ENCODE results near the gene C1QTNF3.
A peak's percentile ranks its signal among the peaks of the same experiment; 100 is the strongest.
"Not testable (repeated sequence)": the region's sequence is repeated elsewhere in the genome, so short reads cannot be mapped to it uniquely, and the experiment has no call there.

Gene C1QTNF3

DNA sequence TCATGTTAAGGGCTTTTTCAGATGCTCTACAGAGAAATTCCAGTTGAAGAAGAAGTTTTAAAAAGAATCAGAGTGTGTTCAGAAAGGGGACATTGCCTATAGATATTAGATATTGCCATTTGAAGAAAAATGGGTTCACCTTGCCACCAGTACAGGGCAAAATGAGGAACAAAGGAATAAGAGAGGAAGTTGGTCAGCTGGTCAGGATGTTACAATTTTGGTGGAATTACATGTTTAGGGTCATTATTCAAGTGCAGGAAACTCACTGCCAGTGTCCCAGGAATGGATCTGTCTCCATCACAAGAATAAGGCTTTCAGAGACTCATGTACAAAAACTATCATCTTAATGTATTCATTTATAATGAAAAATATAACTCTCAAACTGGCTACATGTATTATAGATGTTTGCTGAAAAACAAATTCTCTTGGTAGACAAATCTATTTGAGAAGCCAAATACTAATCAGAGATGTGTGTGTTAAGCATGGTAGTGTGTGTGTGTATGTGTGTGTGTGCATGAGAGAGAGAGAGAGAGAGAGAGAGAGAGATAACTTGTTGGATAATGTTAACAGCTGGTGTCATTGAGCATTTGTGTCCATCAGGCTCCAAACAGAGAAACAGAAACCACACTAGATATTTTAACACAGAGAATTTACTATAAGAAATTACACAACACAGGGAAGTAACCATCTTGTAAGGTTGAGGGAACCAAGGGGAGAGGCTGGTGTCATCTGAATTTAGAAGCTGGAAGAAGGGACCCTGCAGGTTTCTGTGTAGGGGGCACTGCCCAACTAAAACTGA is 5.0 kb upstream of the C1QTNF3 start:
- DNase-seq = no peak

- DNase-seq = no peak
Observed at GRCh38 chr5:34047143-34047542, 4.1 kb upstream of the C1QTNF3 start.

GRCh38 chr5:34045996-34046395 is 3.0 kb upstream of the C1QTNF3 start:
- peak; percentile 80 for DNase-seq

- no peak for DNase-seq
Observed at GRCh38 chr5:34045023-34045422, 2.0 kb upstream of the C1QTNF3 start.

GRCh38 chr5:34042321-34042720 is 692 bp downstream of the C1QTNF3 start:
- DNase-seq = no peak

DNA sequence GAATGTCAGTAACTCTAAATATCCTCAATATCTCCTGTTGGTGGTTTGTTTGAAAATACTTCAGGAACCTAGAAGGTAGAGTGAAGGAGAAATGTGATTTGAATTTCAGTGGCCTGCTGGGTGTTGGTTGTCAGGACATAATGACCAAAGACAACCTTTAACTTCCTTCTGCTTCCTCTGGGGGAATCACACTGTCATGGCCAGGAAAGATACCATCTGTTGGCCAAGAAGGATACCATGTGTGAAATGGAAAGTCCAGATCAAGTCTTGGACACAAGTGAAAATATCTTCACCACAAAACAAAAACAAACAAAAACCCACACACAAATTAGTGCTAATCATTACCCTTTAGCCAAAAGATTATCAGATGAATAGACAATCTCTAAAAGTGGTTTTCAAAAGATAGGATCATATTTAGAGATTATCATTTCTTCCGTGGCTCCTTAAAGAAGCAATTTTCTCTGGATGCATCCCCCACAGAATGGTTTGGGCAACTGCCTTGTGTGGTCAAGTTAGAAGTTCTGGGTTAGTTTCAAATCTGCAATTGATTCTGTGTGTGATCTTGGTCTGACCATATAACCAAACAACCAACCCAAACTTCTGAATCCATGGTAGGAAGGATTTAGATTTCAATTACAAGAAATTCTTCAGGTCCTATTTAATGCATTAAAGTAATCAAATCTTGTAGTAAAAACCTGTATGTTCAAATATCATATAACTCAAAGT is 1.6 kb downstream of the C1QTNF3 start:
- DNase-seq = no peak

GRCh38 chr5:34040472-34040871 is 2.5 kb downstream of the C1QTNF3 start:
- no peak for DNase-seq

- no peak for DNase-seq
Observed at GRCh38 chr5:34039398-34040157, 3.4 kb downstream of the C1QTNF3 start.

DNA sequence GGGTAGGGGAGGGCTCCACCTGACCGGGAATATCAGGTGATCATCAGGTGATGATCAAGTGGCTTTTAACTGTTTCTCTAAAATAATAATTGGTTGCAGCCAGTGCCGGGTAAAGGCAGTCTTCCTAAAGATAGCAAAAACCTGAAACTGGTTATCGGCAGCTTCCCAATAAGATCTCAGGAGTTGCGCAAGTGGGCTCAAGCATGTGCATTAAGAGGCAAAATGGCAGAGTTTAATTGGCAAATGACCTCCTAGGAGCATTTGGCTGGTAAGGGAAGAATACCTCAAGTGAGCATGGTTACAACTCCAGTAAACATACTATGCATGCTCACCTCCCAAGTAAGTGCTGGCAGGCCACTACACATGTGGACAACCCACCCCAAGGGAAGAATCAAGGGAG is 4.2 kb downstream of the C1QTNF3 start:
- no peak for DNase-seq

DNA sequence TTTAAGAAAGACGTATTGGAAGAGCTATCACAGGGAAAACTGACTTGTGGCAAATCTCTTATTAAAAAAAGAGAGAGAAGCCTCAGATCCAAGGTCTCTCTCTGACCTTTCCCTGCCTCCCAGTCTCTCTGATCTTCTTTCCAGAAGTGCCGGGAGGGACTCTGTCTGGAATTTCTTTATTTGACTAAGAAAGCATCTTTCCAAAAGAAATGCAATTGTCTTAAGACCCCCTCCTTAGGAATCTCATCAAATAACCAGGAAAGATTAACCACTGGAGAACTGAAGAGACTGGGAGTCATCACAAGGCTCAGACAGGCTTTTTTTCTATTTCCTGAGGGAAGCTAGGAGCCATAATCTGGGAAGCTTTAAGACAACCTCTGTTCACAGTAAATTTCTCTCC is 4.6 kb downstream of the C1QTNF3 start:
- DNase-seq = no peak

DNA sequence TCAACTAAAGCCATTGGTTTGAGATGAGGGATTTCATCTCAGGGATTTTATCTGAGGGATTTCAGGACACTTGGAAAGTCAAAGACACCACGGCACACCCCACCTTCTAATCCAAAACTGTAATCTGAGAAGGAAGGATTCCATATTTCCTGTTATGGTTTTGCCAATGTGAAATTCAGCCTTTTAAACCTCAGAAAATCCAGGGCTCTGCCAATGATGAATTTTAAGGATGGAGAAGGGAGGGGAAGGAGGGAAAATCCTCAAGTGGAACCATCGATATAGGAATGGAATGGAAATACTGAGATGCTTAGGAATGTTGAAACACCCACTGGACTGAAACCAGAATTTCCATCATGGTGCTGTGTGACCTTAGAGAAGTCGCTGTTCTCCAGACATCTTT is 5.3 kb downstream of the C1QTNF3 start:
- no peak for DNase-seq

DNA sequence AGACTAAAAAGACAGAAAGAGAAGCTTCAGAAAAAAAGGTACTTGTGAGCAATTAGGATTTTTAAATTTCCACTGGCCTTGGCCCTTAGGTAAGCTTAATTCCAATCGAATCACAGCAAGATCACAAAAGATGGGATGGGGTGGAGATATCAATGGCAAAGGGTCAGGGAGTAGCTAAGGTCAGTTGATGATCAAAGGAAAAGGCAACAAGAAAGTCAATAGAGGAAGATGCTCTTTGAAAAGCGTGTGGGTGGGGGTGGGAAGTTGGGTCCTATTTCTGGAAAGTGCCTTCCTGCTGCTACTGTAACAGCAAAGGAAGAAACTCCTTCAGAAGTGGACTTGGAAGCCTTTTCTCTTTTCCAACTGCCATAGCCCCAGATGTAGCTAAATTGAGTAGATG is 7.3 kb downstream of the C1QTNF3 start:
- DNase-seq = no peak

DNA sequence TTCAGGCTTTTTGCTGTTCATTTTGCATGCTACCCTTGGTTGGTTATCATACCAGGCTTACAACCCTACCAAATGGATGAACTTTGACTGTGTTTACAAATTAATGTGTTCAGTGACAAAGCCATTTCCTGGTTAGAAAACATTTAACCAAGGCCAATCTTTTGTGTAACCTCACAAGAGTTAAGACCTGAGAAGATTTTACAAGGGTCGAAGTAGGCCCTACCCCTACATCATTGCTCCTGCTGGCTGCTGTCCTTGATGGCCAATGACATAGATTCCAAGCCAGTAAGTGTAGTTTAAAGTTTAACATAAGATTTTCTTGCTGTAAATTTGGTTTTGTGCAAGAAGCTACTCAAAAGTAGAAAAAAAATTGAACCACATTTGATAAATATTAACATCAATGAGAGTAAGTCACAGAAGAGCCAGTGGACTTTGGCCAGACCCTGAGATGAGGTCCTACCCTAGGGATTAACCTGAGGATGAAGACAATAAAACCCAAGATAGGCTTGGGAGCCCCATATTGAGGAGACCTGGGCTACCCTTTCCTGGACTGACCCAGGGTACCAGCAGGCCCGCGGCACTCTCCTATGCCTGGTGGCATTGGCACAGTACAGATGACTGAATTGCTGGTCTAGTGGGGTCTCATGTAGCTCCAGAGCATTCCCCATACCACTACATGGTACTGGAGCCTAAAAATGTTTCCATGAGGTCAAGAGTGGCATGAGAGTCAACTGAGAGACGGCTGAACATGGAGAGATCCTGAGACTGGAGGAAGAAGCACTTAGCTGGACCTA is 8.3 kb downstream of the C1QTNF3 start:
- no peak for DNase-seq

GRCh38 chr5:34031966-34032365 is 11.0 kb downstream of the C1QTNF3 start:
- DNase-seq = no peak

DNA sequence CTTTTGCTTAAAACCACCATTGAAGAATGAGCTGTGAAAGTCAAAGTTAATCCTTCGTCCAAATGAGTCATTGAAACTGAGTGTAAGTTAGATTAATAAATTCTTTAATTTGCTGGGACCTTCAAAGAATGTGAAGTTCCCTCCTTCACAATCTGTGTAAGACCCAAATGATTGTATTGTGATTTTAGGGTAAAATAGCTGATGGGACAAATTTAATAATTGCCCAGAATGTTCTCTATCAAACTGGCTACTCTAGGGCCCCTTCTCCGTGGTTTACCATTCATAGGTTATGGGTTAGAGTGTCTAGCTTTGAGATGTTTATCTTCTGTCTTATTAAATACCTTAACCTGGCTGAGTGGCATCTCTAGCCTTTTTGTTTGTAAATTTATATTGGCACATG is 11.9 kb downstream of the C1QTNF3 start:
- DNase-seq = no peak

DNA sequence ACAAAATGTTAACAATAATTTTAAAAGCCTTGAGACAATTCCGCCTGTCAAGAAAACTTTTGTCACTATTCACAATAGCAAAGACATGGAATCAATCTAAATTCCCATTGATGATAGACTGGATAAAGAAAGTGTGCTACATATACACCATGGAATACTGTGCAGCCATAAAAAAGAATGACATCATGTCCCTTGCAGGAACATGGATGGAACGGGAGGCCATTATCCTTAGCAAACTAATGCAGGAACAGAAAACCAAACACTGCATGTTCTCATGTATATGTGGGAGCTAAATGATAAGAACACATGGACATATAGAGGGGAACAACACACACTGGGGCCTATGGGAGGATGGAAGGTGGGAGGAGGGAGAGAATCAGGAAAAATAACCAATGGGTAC is 12.4 kb downstream of the C1QTNF3 start:
- not testable (repeated sequence) for DNase-seq

- no peak for DNase-seq
Observed at GRCh38 chr5:34030048-34030447, 13.0 kb downstream of the C1QTNF3 start.

GRCh38 chr5:34028349-34028748 is 14.7 kb downstream of the C1QTNF3 start:
- no peak for DNase-seq

- DNase-seq = no peak
Observed at GRCh38 chr5:34026089-34026761, 16.8 kb downstream of the C1QTNF3 start.

DNA sequence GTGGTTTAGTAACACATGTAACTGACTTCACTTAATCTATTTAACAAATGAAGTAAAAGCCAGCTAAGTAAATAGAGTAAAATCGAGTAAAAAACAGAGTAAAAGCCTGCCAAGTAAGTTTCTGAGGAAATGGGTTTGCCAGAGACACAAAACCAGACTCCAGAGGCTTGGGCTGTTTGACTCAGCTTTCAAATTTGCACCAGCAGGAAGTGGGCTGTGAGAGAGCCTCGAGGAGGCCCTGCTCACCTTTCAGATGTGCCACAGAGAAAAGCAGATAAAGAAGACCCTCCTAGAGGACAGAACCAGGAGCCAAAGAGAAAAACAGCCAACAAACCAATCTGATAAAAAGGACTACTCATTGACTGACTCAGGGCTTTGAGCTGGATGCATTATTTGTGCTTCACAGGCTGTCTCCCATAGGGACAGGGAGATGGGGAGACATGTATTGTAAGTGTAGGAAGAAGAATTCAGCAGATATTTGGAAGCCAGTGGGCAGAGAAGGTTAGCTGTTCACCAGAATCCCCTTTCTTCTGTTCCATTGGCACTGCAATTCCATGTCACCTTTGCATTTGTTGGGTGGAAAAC is 20.8 kb downstream of the C1QTNF3 start:
- peak; percentile 44 for DNase-seq

DNA sequence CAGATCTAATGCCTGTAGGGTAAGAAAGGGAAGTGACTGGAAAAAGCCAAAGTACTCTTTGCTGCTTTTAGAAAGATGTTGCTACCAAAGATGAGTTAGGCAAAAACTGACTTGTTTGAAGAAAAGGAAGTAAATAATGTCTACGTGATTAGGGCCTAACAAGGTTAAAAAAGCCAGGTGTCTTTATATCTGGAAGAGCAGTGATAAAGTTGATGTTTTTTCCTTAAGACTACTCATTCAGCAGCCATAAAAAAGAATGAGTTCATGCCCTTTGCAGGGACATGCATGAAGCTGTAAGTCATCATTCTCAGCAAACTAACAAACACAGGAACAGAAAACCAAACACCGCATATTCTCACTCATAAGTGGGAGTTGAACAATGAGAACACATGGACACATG is 21.7 kb downstream of the C1QTNF3 start:
- no peak for DNase-seq

GRCh38 chr5:34020726-34021125 is 22.3 kb downstream of the C1QTNF3 start:
- no peak for DNase-seq
